Upper lobe of left lung (tissue), 6 donors: Measurements from ENCODE around the gene ABHD4. TPM values are rescaled to one million over a fixed set of nuclear protein-coding genes. Genes with fewer than 3 reads are reported as not detected.

Experiments used
- ATAC-seq, 2 donors: fragments of 200-7000 bp; cut with Tn5 transposase; one replicate each; pipeline ENCODE4 v1.9.1; 2022; ENCODE audit warnings: mild to moderate bottlenecking in 2 of 2, moderate library complexity in 2 of 2; ENCODE audit not compliant: low FRiP score in 2 of 2
- DNase-seq, 2 donors: peaks; one replicate each; pipeline ENCODE4 v3.0.0-alpha.2; 2019 to 2020
- H3K27ac ChIP-seq, 4 donors: fragments of 200-600 bp; sonication (generic); one replicate each; pipeline ENCODE4 v1.5.1; 2016 to 2019
- H3K27me3 ChIP-seq, 4 donors: fragments of 200-600 bp; sonication (generic); one replicate each; pipeline ENCODE4 v1.5.1; 2017 to 2019
- H3K36me3 ChIP-seq, 4 donors: fragments of 200-600 bp; sonication (generic); one replicate each; pipeline ENCODE4 v1.5.1; 2016 to 2019
- H3K4me1 ChIP-seq, 4 donors: fragments of 200-600 bp; sonication (generic); one replicate each; pipeline ENCODE4 v1.5.1; 2018 to 2019
- H3K4me3 ChIP-seq, 4 donors: fragments of 200-600 bp; sonication (generic); one replicate each; pipeline ENCODE4 v1.5.1; 2017 to 2019; ENCODE audit warnings: mild to moderate bottlenecking in 2 of 4, moderate library complexity in 1 of 4
- H3K9me3 ChIP-seq, 4 donors: fragments of 200-600 bp; sonication (generic); one replicate each; pipeline ENCODE4 v1.5.1; 2018 to 2019
- CTCF ChIP-seq, 6 experiments: fragments of 450-650 bp in 4 of 6; fragments of 200-600 bp in 2 of 6; sonication (generic) in 2 of 6; IDR thresholded peaks; one replicate each; pipeline ENCODE4 v1.5.1; 2016 to 2019; ENCODE audit warnings: antibody characterized with exemption in 6 of 6
- EP300 ChIP-seq, 4 donors: sonication (generic); formaldehyde crosslinking; IDR thresholded peaks; one replicate each; pipeline ENCODE4 v1.5.1; 2017; ENCODE audit warnings: antibody characterized with exemption in 4 of 4, control low read depth in 2 of 4
- POLR2A ChIP-seq, 4 donors: fragments of 450-650 bp; IDR thresholded peaks; one replicate each; pipeline ENCODE4 v1.5.1; 2016 to 2017; ENCODE audit warnings: antibody characterized with exemption in 4 of 4, mild to moderate bottlenecking in 2 of 4
- POLR2AphosphoS5 ChIP-seq, 2 donors: sonication (generic); formaldehyde crosslinking; IDR thresholded peaks; one replicate each; pipeline ENCODE4 v1.5.1; 2017; ENCODE audit warnings: antibody characterized with exemption in 2 of 2
- WGBS, 2 donors: methylation state at CpG; one replicate each; pipeline ENCODE4 v1.1.5; 2017 to 2018; 5-methylcytosine and 5-hydroxymethylcytosine counted together
- total RNA-seq, 6 donors: library from RNA; depleted of rRNA in 4 of 6; stranded (reverse); fragments of >200 nt in 4 of 6; gene quantifications; one replicate each; pipeline versions ENCODE4 v1.1.0 to v1.2.1, GENCODE V29; 2016 to 2021
- donor health status: DM: no; HTN: no; CAD: no; lungs with moderate emphysema.
- donor health status: DM: no; HTN: yes; CAD: no; lungs with severe emphysema.

Gene ABHD4, protein sequence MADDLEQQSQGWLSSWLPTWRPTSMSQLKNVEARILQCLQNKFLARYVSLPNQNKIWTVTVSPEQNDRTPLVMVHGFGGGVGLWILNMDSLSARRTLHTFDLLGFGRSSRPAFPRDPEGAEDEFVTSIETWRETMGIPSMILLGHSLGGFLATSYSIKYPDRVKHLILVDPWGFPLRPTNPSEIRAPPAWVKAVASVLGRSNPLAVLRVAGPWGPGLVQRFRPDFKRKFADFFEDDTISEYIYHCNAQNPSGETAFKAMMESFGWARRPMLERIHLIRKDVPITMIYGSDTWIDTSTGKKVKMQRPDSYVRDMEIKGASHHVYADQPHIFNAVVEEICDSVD
- total RNA-seq, result 10 to 100 TPM; 20.1 to 31.3 (median 26.1) TPM

- H3K9me3 ChIP-seq, result no peaks in the 10 kb centered on the region
- 0% methylated on average over 14 to 49 of the region's 49 CpGs for WGBS, 2 donors
- peaks cover 7 to 18% (median 17%) of the 10 kb centered on the region in 4 donors for H3K36me3 ChIP-seq
- DNase-seq (peak; percentile 89 to 97), ATAC-seq (peak; percentile 95 to 98)
- TF ChIP-seq CTCF (IDR thresholded peaks at IDR 0.05) (peak in 1 of 6 experiments; percentile 14), POLR2A (IDR thresholded peaks at IDR 0.05) (peak in 3 of 4 donors; percentile 61 to 94 (median 92)), EP300 (IDR thresholded peaks at IDR 0.05) (peak in 1 of 4 donors; percentile 34), POLR2AphosphoS5 (IDR thresholded peaks at IDR 0.05) (peak; percentile 49 to 93)
- H3K27ac ChIP-seq, result peak within 1 kb of the TSS; percentile 82 to 95 (median 90)
- H3K4me1 ChIP-seq, result peaks cover 13 to 20% (median 18%) of the 10 kb centered on the region in 4 donors
- no peaks in the 10 kb centered on the region for H3K27me3 ChIP-seq
- H3K4me3 ChIP-seq, result peak within 1 kb of the TSS; percentile 67 to 80 (median 74)
Observed at GRCh38 chr14:22598099-22598895, at the start of gene ABHD4. Gene ABHD4, plus strand, starts transcription at chr14:22598300. Its CDS starts 7 bp downstream, at chr14:22598307.

GRCh38 chr14:22549324-22549962 is 48.7 kb upstream of the ABHD4 start:
- WGBS, 2 donors, result 87 to 90% methylated on average over 6 of the region's 6 CpGs
- no peak overlapping the region for H3K4me3 ChIP-seq
- ATAC-seq (no peak), DNase-seq (no peak)
- TF ChIP-seq POLR2AphosphoS5 (IDR thresholded peaks at IDR 0.05) (no peak), EP300 (IDR thresholded peaks at IDR 0.05) (no peak), POLR2A (IDR thresholded peaks at IDR 0.05) (no peak)
- H3K36me3 ChIP-seq, result no peaks in the 10 kb centered on the region
- H3K27me3 ChIP-seq, result no peaks in the 10 kb centered on the region
- no peaks in the 10 kb centered on the region for H3K9me3 ChIP-seq
- peak overlapping the region in 2 of 4 donors; percentile 48 to 56 for H3K27ac ChIP-seq
- peaks cover 2 to 7% (median 6%) of the 10 kb centered on the region in 4 donors for H3K4me1 ChIP-seq

- H3K9me3 ChIP-seq, result no peaks in the 10 kb centered on the region
- H3K27me3 ChIP-seq, result no peaks in the 10 kb centered on the region
- H3K36me3 ChIP-seq, result no peaks in the 10 kb centered on the region
- no peak overlapping the region for H3K4me3 ChIP-seq
- peaks cover 2 to 7% (median 6%) of the 10 kb centered on the region in 4 donors for H3K4me1 ChIP-seq
- no peak for ATAC-seq
- 47 to 68% methylated on average over 3 to 11 of the region's 11 CpGs for WGBS, 2 donors
- TF ChIP-seq EP300 (IDR thresholded peaks at IDR 0.05) (no peak), POLR2A (IDR thresholded peaks at IDR 0.05) (no peak)
- peak overlapping the region in 2 of 4 donors; percentile 48 to 56 for H3K27ac ChIP-seq
- peak in 1 of 2 donors; percentile 16 for DNase-seq
Observed at GRCh38 chr14:22549981-22550673, 48.0 kb upstream of the ABHD4 start.

- H3K27ac ChIP-seq, result peak overlapping the region in 2 of 4 donors; percentile 24 to 26
- H3K4me1 ChIP-seq, result peaks cover 2 to 17% (median 13%) of the 10 kb centered on the region in 4 donors
- H3K4me3 ChIP-seq, result no peak overlapping the region
- DNase-seq (no peak), ATAC-seq (no peak)
- no peaks in the 10 kb centered on the region for H3K36me3 ChIP-seq
- no peaks in the 10 kb centered on the region for H3K9me3 ChIP-seq
- TF ChIP-seq CTCF (IDR thresholded peaks at IDR 0.05) (no peak), POLR2A (IDR thresholded peaks at IDR 0.05) (no peak), POLR2AphosphoS5 (IDR thresholded peaks at IDR 0.05) (no peak), EP300 (IDR thresholded peaks at IDR 0.05) (no peak)
- H3K27me3 ChIP-seq, result no peaks in the 10 kb centered on the region
- WGBS, 2 donors, result 45 to 55% methylated on average over 5 of the region's 5 CpGs
Observed at GRCh38 chr14:22551605-22551997, 46.5 kb upstream of the ABHD4 start.
